DMS114 treated with DMSO at 0.1 percent for 48 hours (cell line): ENCODE results near the gene FUT1.
A peak's percentile ranks its signal among the peaks of the same experiment; 100 is the strongest.
"Not testable (repeated sequence)": the region's sequence is repeated elsewhere in the genome, so short reads cannot be mapped to it uniquely, and the experiment has no call there.

Experiments used
- DNase-seq: peaks from one replicate; lab custom pipeline; 2025; ENCODE audit not compliant: unreplicated experiment; lab: John Stamatoyannopoulos, UW

The FUT1 gene

GRCh38 chr19:48752496-48753365, at the start of gene FUT1:
FUT1 (minus strand) TSS chr19:48752641; CDS start chr19:48751281, 1,360 bp downstream.
- no peak for DNase-seq

GRCh38 chr19:48799358-48800300, 47.2 kb upstream of the FUT1 start:
- DNase-seq = no peak

- DNase-seq = no peak
Observed at GRCh38 chr19:48798937-48799336, 46.5 kb upstream of the FUT1 start.

- no peak for DNase-seq
Observed at GRCh38 chr19:48797103-48797502, 44.7 kb upstream of the FUT1 start.

- DNase-seq = no peak
Observed at GRCh38 chr19:48796298-48797083, 44.0 kb upstream of the FUT1 start.

GRCh38 chr19:48795685-48796070, 43.2 kb upstream of the FUT1 start:
- no peak for DNase-seq

GRCh38 chr19:48795055-48795684, 42.7 kb upstream of the FUT1 start:
- DNase-seq = peak; percentile 83

- DNase-seq = no peak
Observed at GRCh38 chr19:48794291-48794690, 41.9 kb upstream of the FUT1 start.

- no peak for DNase-seq
Observed at GRCh38 chr19:48793271-48793670, 40.8 kb upstream of the FUT1 start.

- not testable (repeated sequence) for DNase-seq
Observed at GRCh38 chr19:48787331-48787730, 34.9 kb upstream of the FUT1 start.

GRCh38 chr19:48786422-48786821, 34.0 kb upstream of the FUT1 start:
- DNase-seq = not testable (repeated sequence)

GRCh38 chr19:48784527-48784926, 32.1 kb upstream of the FUT1 start:
- peak; percentile 10 for DNase-seq

GRCh38 chr19:48780631-48781391, 28.4 kb upstream of the FUT1 start:
- no peak for DNase-seq

- DNase-seq = no peak
Observed at GRCh38 chr19:48779636-48780035, 27.2 kb upstream of the FUT1 start.

- no peak for DNase-seq
Observed at GRCh38 chr19:48777720-48778119, 25.3 kb upstream of the FUT1 start.

GRCh38 chr19:48777139-48777538, 24.7 kb upstream of the FUT1 start:
- no peak for DNase-seq

- DNase-seq = no peak
Observed at GRCh38 chr19:48772503-48772953, 20.1 kb upstream of the FUT1 start.

GRCh38 chr19:48770734-48771472, 18.5 kb upstream of the FUT1 start:
- no peak for DNase-seq

- DNase-seq = no peak
Observed at GRCh38 chr19:48770266-48770665, 17.8 kb upstream of the FUT1 start.
